ENCODE measurements around the gene JOSD2.

Gene JOSD2

GRCh38 chr19:50511069-50511822, at the start of gene JOSD2:
Gene JOSD2, minus strand, starts transcription at chr19:50511191. Its CDS starts 760 bp downstream, at chr19:50510431.
- DNase-seq = peak; percentile 97

DNA sequence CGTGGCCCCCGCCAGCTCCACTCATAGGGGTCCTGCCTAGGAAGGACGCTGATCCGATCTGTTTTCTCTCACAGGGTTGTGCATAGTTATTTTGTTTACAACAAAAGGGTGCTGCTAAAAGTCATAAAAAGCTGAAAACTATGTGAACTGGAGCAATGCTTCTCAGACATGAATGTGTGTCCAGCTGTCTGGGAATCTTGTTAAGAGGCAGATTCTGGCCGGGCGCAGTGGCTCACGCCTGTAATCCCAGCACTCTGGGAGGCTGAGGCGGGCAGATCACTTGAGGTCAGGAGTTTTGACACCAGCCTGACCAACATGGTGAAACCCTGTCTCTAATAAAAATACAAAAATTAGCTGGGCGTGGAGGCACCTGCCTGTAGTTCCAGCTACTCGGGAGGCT, 48.6 kb upstream of the JOSD2 start:
- no peak for DNase-seq

DNA sequence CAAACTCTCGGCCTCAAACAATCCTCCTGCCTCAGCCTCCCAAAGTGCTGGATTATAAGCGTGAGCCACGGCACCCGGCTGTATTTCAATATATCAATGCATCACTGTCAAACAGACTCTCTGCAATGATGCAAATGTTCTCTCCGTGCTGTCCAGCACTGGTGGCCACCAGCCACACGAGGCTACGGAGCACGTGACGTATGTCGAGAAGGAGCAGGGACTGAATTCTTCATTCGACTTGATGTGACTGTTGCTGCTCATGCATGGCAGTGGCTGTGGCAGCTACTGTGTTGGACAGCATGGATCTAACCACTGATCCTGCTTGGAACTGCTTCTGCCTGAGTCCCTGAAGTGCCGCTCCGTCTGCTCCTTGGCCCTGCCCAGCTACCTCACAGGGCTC, 47.5 kb upstream of the JOSD2 start:
- DNase-seq = no peak

GRCh38 chr19:50558039-50558438, 47.0 kb upstream of the JOSD2 start:
- DNase-seq = no peak

DNA sequence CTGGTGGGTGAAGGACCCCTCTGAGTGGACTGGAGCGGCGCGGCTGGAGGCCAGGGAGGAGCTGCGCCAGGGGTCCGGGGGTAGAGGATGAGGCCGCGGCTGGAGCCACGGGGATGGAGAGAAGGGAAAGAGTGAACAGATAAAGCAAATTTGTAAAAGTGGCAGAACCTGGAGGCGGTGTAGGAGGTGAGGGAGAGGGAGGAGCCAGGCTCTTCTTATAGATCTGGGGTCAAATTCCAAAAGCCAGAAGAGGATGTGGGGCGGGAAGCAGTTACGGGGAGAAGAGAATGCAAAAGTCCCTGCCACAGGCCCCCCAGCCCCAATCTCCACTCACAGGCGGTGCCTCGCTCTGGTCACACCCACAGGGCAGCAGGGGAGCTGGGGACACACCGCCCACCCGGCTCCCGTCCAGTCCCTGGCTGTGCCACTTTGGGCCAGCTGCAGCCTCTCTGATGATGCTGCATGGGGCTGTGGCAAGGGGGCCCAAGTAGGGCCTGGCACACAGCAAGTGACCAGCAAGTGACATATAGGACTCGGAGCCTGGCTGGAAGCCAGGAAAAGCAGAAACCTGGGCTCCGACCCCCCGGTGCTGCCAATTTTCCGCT, 46.1 kb upstream of the JOSD2 start:
- DNase-seq = no peak

GRCh38 chr19:50556282-50557008, 45.5 kb upstream of the JOSD2 start:
- no peak for DNase-seq

DNA sequence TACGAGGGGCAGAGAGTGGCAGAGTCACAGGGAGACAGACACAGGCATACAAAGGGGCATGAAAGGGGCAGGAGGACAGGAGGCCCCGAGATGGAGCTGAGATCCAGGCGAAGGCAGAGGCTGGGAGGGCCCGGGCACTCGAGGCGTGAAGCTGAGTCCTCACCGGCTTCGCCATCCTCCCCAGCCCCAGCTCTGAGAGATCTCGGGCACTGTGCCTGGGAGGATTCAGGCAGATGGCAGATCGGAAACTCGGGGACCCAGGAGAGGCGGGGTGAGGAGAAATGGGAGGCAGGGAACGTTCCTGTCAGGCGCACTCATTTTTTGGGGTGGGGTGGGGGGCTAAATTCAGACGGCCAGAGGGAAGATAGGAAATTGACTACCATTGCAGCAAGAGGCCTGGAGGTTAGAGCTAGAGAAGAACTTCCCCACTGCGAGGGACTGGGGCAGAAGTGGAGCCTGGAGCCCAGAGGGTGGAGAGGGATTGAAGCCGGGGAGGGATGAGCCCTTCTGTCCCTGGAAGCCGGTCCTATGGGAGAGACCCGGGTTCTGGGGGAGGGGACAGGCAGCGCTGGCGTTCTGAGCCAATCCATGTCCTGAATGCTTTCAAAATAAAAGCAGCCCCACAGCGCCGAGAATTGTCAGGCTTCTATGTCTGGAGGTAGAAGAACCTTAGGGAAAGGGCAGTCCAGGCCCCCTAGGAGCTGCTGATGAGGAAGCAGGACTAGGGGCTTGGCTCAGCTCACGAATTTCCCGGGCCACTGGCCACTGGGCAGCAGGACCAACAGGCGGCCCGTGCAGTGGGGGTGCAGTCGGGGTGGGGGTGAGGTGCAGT, 44.7 kb upstream of the JOSD2 start:
- no peak for DNase-seq

DNA sequence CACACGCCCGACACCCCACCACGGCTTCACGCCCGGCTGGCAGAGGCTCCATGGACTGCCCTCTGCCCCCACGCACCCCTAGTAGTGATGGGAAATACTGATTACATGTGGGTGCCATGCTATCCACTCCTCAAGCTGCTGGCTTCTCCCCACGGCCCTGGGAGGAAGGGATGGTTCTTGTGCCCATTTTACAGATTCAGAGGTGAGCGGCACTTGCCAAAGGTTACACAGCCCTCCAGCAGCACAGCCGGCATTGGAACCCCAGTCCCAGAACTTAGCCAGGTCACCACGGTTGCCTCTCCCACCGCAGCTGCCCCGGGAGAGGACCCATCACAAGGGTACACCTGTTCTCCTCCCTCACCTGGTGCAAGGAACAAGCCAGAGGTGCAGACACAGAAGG, 44.0 kb upstream of the JOSD2 start:
- DNase-seq = no peak

DNA sequence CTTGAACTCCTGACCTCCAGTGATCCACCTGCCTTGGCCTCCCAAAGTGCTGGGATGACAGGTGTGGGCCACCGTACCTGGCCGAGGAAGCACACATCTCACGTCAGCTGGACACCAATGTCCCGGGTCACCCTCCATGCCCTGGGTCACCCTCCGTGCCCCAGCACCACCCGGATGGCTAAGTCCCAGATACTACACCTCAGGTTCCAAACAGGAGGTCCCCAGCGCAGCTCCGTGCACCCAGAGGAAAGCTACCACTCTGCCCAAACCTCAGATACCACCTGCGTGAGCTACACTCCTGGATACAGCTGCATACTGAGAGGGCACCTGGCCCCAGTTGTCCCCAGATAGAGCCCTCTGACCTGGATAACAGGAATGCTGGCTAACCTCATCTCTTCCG, 43.2 kb upstream of the JOSD2 start:
- no peak for DNase-seq

- no peak for DNase-seq
Observed at GRCh38 chr19:50553134-50553703, 42.2 kb upstream of the JOSD2 start.

GRCh38 chr19:50552540-50552939, 41.5 kb upstream of the JOSD2 start:
- no peak for DNase-seq

- no peak for DNase-seq
Observed at GRCh38 chr19:50551715-50552187, 40.8 kb upstream of the JOSD2 start.

DNA sequence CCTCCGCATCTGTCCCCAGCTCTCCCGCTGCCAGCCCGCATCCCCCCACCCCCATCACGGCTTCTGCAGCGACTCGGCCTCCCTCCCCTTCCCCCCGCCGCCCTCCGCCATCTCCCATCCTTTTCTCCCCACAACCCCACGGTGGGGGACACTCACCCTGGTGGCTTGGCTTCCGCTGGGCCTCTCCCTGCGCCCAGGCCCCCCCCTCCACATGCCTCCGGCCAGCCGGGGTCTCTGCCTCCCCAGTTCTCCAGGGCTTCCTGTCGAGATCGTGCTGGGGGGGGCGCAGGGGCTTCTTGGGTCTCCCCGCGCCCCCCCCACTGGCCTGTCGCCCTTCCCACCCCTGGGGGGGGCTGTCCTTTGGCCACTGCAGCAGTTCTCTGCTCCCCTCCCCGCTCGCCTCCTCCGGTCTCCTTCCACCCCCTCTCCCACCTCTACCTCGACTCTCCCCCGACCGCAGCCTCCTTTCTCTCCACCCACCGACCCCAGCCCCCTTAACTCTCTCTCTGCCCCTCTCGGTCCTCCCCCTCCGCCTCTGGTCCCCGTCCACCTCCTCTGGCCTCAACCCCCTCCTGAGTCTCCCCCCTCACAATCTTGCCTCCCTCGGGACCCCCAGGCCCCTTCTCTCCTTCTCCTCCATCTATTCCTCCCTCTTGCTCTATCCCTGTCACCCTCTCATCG, 40.2 kb upstream of the JOSD2 start:
- DNase-seq = no peak

- DNase-seq = no peak
Observed at GRCh38 chr19:50550594-50550966, 39.6 kb upstream of the JOSD2 start.

GRCh38 chr19:50549927-50550593, 39.1 kb upstream of the JOSD2 start:
- DNase-seq = no peak

GRCh38 chr19:50549059-50549926, 38.3 kb upstream of the JOSD2 start:
- DNase-seq = no peak

GRCh38 chr19:50548191-50549058, 37.4 kb upstream of the JOSD2 start:
- no peak for DNase-seq

- DNase-seq = no peak
Observed at GRCh38 chr19:50547385-50548190, 36.6 kb upstream of the JOSD2 start.

Measured in NCI-H446 treated with DMSO at 0.1 percent for 48 hours (cell line).